ENCODE measurements around the gene KLHL42. TPM values are rescaled to one million over a fixed set of nuclear protein-coding genes. Genes with fewer than 3 reads are reported as not detected.

The KLHL42 gene
- polyA plus RNA-seq, 2 donors: 4.5 to 6.2 TPM

DNA sequence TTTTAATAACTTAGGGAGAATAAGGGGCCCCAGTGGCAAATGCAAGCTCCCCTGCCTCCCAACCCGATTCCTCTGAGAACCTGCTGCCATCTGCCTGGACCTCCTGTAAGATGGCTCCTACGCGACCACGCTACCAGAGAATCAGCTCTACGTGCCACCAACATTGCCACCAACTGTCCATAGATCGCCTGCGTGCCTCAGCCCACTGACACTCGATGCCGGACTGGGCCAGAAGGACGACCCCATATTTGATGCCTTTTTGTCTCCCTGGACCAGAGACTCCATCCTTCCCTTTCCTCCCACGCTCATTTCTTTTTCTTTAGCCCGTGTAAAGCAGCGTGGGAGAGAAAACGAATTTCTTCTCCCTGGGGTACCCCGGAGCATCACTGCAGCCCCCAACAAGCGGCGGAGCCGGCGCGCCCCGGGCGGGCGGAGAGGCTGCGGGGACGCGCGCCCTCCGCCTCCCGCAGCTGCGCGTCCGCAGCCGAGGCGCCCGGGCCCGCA lies 565 bp upstream of the KLHL42 start:
- WGBS, 2 donors: 3% methylated on average over 35 to 36 of the region's 36 CpGs
- peak overlapping the region; percentile 90 to 95 for H3K27ac ChIP-seq (ENCODE audit: low read depth in 2 of 2, low read length in 1 of 2)
- H3K36me3 ChIP-seq (ENCODE audit: control insufficient read depth in 2 of 2, insufficient read depth in 2 of 2, low read length in 1 of 2): no peaks in the 10 kb centered on the region
- H3K9me3 ChIP-seq (ENCODE audit: control insufficient read depth in 2 of 2, insufficient read depth in 1 of 2, low read depth in 1 of 2, low read length in 1 of 2): no peaks in the 10 kb centered on the region
- no peaks in the 10 kb centered on the region for H3K27me3 ChIP-seq (ENCODE audit: control insufficient read depth in 1 of 2, insufficient read depth in 2 of 2, low read length in 2 of 2)
- H3K4me3 ChIP-seq (ENCODE audit: low read depth in 1 of 2, low read length in 2 of 2): peak overlapping the region; percentile 76 to 91
- H3K4me1 ChIP-seq (ENCODE audit: control insufficient read depth in 2 of 2, insufficient read depth in 2 of 2, low read length in 1 of 2): peaks cover 6 to 11% of the 10 kb centered on the region in 2 donors

- no peaks in the 10 kb centered on the region for H3K36me3 ChIP-seq (ENCODE audit: control insufficient read depth in 2 of 2, insufficient read depth in 2 of 2, low read length in 1 of 2)
- no peaks in the 10 kb centered on the region for H3K27me3 ChIP-seq (ENCODE audit: control insufficient read depth in 1 of 2, insufficient read depth in 2 of 2, low read length in 2 of 2)
- peak overlapping the region; percentile 76 to 91 for H3K4me3 ChIP-seq (ENCODE audit: low read depth in 1 of 2, low read length in 2 of 2)
- H3K4me1 ChIP-seq (ENCODE audit: control insufficient read depth in 2 of 2, insufficient read depth in 2 of 2, low read length in 1 of 2): peaks cover 6 to 11% of the 10 kb centered on the region in 2 donors
- H3K9me3 ChIP-seq (ENCODE audit: control insufficient read depth in 2 of 2, insufficient read depth in 1 of 2, low read depth in 1 of 2, low read length in 1 of 2): no peaks in the 10 kb centered on the region
- WGBS, 2 donors: 9 to 11% methylated on average over 25 to 27 of the region's 27 CpGs
- H3K27ac ChIP-seq (ENCODE audit: low read depth in 2 of 2, low read length in 1 of 2): peak overlapping the region; percentile 90 to 95
Measured at GRCh38 chr12:27780612-27781408, 777 bp downstream of the KLHL42 start.

GRCh38 chr12:27781680-27782079 lies 1.6 kb downstream of the KLHL42 start:
- no peaks in the 10 kb centered on the region for H3K9me3 ChIP-seq (ENCODE audit: control insufficient read depth in 2 of 2, insufficient read depth in 1 of 2, low read depth in 1 of 2, low read length in 1 of 2)
- H3K27ac ChIP-seq (ENCODE audit: low read depth in 2 of 2, low read length in 1 of 2): no peak overlapping the region
- 65 to 66% methylated on average over 5 of the region's 5 CpGs for WGBS, 2 donors
- no peaks in the 10 kb centered on the region for H3K36me3 ChIP-seq (ENCODE audit: control insufficient read depth in 2 of 2, insufficient read depth in 2 of 2, low read length in 1 of 2)
- H3K4me3 ChIP-seq (ENCODE audit: low read depth in 1 of 2, low read length in 2 of 2): peak overlapping the region in 1 of 2 donors; percentile 76
- peaks cover 6 to 11% of the 10 kb centered on the region in 2 donors for H3K4me1 ChIP-seq (ENCODE audit: control insufficient read depth in 2 of 2, insufficient read depth in 2 of 2, low read length in 1 of 2)
- H3K27me3 ChIP-seq (ENCODE audit: control insufficient read depth in 1 of 2, insufficient read depth in 2 of 2, low read length in 2 of 2): no peaks in the 10 kb centered on the region

GRCh38 chr12:27782481-27782880 lies 2.4 kb downstream of the KLHL42 start:
- Histone ChIP-seq H3K9me3 (ENCODE audit: control insufficient read depth in 2 of 2, insufficient read depth in 1 of 2, low read depth in 1 of 2, low read length in 1 of 2) (no peaks in the 10 kb centered on the region), H3K27ac (ENCODE audit: low read depth in 2 of 2, low read length in 1 of 2) (no peak overlapping the region), H3K36me3 (ENCODE audit: control insufficient read depth in 2 of 2, insufficient read depth in 2 of 2, low read length in 1 of 2) (no peaks in the 10 kb centered on the region), H3K4me1 (ENCODE audit: control insufficient read depth in 2 of 2, insufficient read depth in 2 of 2, low read length in 1 of 2) (peaks cover 8 to 11% of the 10 kb centered on the region in 2 donors), H3K4me3 (ENCODE audit: low read depth in 1 of 2, low read length in 2 of 2) (no peak overlapping the region), H3K27me3 (ENCODE audit: control insufficient read depth in 1 of 2, insufficient read depth in 2 of 2, low read length in 2 of 2) (no peaks in the 10 kb centered on the region)
- 73 to 90% methylated on average over 1 of the region's 1 CpG for WGBS, 2 donors

DNA sequence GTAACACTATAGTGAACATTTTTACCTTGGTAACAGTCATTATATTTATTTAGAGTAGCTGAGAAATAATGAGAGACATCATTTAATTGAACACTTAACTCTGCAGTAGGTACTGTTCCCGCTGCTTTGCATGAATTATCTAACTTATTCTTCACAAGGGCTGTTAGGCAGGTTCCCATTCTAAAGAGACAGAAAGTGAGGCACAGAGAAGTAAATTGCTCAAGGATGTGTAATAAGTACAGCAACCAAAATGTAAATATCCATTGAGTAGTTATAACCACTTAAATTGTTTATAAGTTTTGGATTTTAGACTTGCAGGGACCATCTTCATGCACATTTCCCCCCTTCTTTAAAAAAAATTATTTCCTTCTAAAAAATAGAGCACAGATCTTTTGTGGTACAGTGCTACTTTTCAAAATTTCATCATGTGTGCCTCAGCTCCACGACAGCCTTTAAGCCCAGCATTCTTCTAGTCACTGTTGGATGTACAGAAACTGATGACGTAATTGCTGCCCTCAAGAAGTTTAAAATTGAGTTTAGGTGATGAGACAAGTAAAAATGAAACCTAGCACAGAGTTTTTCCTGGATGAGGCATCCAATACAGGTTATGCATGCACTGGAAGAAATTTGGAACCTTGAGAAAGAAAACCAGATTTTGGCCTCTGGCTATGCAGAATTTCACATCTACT lies 6.0 kb downstream of the KLHL42 start:
- 66 to 70% methylated on average over 3 of the region's 3 CpGs for WGBS, 2 donors
- peaks cover 2 to 4% of the 10 kb centered on the region in 2 donors for H3K4me1 ChIP-seq (ENCODE audit: control insufficient read depth in 2 of 2, insufficient read depth in 2 of 2, low read length in 1 of 2)
- no peaks in the 10 kb centered on the region for H3K36me3 ChIP-seq (ENCODE audit: control insufficient read depth in 2 of 2, insufficient read depth in 2 of 2, low read length in 1 of 2)
- no peak overlapping the region for H3K4me3 ChIP-seq (ENCODE audit: low read depth in 1 of 2, low read length in 2 of 2)
- no peaks in the 10 kb centered on the region for H3K9me3 ChIP-seq (ENCODE audit: control insufficient read depth in 2 of 2, insufficient read depth in 1 of 2, low read depth in 1 of 2, low read length in 1 of 2)
- no peak overlapping the region for H3K27ac ChIP-seq (ENCODE audit: low read depth in 2 of 2, low read length in 1 of 2)
- H3K27me3 ChIP-seq (ENCODE audit: control insufficient read depth in 1 of 2, insufficient read depth in 2 of 2, low read length in 2 of 2): no peaks in the 10 kb centered on the region

DNA sequence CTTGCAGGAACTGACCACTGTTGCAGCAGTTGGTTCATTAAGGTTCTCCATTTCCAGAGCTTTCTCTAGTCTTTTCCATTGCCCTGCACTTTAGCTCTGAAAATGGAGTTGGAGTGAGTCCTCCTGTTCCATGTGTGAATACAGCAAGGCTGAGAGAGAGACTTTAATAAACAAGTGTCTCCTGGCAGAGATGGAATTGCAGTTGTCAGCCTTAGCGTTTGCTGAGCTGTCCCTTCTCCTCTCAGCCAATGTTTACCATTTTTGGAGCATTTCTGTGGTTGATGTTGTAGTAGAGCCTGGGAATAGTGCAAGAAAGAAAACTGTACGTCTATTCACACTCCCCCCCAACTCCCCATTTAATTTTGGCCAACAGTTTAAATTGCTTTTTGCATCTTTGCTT lies 7.5 kb downstream of the KLHL42 start:
- Histone ChIP-seq H3K9me3 (ENCODE audit: control insufficient read depth in 2 of 2, insufficient read depth in 1 of 2, low read depth in 1 of 2, low read length in 1 of 2) (no peaks in the 10 kb centered on the region), H3K4me3 (ENCODE audit: low read depth in 1 of 2, low read length in 2 of 2) (no peak overlapping the region), H3K4me1 (ENCODE audit: control insufficient read depth in 2 of 2, insufficient read depth in 2 of 2, low read length in 1 of 2) (peaks cover 0 to 2% of the 10 kb centered on the region in 2 donors), H3K27me3 (ENCODE audit: control insufficient read depth in 1 of 2, insufficient read depth in 2 of 2, low read length in 2 of 2) (no peaks in the 10 kb centered on the region), H3K36me3 (ENCODE audit: control insufficient read depth in 2 of 2, insufficient read depth in 2 of 2, low read length in 1 of 2) (no peaks in the 10 kb centered on the region), H3K27ac (ENCODE audit: low read depth in 2 of 2, low read length in 1 of 2) (no peak overlapping the region)
- 58 to 67% methylated on average over 2 of the region's 2 CpGs for WGBS, 2 donors

DNA sequence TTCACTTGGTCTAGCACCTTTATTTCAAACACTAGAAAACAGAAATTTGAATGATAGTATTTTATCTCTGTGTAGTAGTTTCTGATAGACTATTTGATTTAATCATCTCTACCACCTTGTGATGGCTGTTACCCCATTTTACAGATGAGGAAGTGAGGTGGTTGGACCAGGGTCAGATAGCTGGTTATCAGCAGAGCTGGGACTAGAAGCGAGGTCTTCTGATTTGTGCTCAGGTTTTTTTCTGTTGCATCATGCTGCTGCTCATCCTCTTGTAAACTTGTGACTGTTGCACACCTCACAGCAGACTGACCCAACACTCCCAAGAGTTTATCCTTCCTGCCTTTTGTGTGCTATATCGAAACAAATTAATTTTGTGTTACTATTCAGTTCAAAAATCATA lies 10.1 kb downstream of the KLHL42 start:
- 92 to 93% methylated on average over 2 of the region's 2 CpGs for WGBS, 2 donors
- H3K9me3 ChIP-seq (ENCODE audit: control insufficient read depth in 2 of 2, insufficient read depth in 1 of 2, low read depth in 1 of 2, low read length in 1 of 2): no peaks in the 10 kb centered on the region
- H3K36me3 ChIP-seq (ENCODE audit: control insufficient read depth in 2 of 2, insufficient read depth in 2 of 2, low read length in 1 of 2): no peaks in the 10 kb centered on the region
- no peak overlapping the region for H3K27ac ChIP-seq (ENCODE audit: low read depth in 2 of 2, low read length in 1 of 2)
- H3K4me1 ChIP-seq (ENCODE audit: control insufficient read depth in 2 of 2, insufficient read depth in 2 of 2, low read length in 1 of 2): peaks cover 0 to 2% of the 10 kb centered on the region in 2 donors
- no peaks in the 10 kb centered on the region for H3K27me3 ChIP-seq (ENCODE audit: control insufficient read depth in 1 of 2, insufficient read depth in 2 of 2, low read length in 2 of 2)
- H3K4me3 ChIP-seq (ENCODE audit: low read depth in 1 of 2, low read length in 2 of 2): no peak overlapping the region

GRCh38 chr12:27794818-27795584 lies 15.0 kb downstream of the KLHL42 start:
- Histone ChIP-seq H3K27me3 (ENCODE audit: control insufficient read depth in 1 of 2, insufficient read depth in 2 of 2, low read length in 2 of 2) (no peaks in the 10 kb centered on the region), H3K27ac (ENCODE audit: low read depth in 2 of 2, low read length in 1 of 2) (no peak overlapping the region), H3K36me3 (ENCODE audit: control insufficient read depth in 2 of 2, insufficient read depth in 2 of 2, low read length in 1 of 2) (peaks cover 4 to 7% of the 10 kb centered on the region in 2 donors), H3K9me3 (ENCODE audit: control insufficient read depth in 2 of 2, insufficient read depth in 1 of 2, low read depth in 1 of 2, low read length in 1 of 2) (no peaks in the 10 kb centered on the region), H3K4me3 (ENCODE audit: low read depth in 1 of 2, low read length in 2 of 2) (no peak overlapping the region), H3K4me1 (ENCODE audit: control insufficient read depth in 2 of 2, insufficient read depth in 2 of 2, low read length in 1 of 2) (no peaks in the 10 kb centered on the region)
- 80 to 81% methylated on average over 6 of the region's 6 CpGs for WGBS, 2 donors

- Histone ChIP-seq H3K4me1 (ENCODE audit: control insufficient read depth in 2 of 2, insufficient read depth in 2 of 2, low read length in 1 of 2) (no peaks in the 10 kb centered on the region), H3K9me3 (ENCODE audit: control insufficient read depth in 2 of 2, insufficient read depth in 1 of 2, low read depth in 1 of 2, low read length in 1 of 2) (no peaks in the 10 kb centered on the region), H3K27me3 (ENCODE audit: control insufficient read depth in 1 of 2, insufficient read depth in 2 of 2, low read length in 2 of 2) (no peaks in the 10 kb centered on the region), H3K27ac (ENCODE audit: low read depth in 2 of 2, low read length in 1 of 2) (no peak overlapping the region), H3K4me3 (ENCODE audit: low read depth in 1 of 2, low read length in 2 of 2) (no peak overlapping the region), H3K36me3 (ENCODE audit: control insufficient read depth in 2 of 2, insufficient read depth in 2 of 2, low read length in 1 of 2) (peaks cover 4 to 7% of the 10 kb centered on the region in 2 donors)
- WGBS, 2 donors: 82 to 86% methylated on average over 7 of the region's 7 CpGs
Measured at GRCh38 chr12:27796128-27796527, 16.1 kb downstream of the KLHL42 start.
